ENCODE measurements around the gene WDR35.

- TF ChIP-seq CTCF (IDR thresholded peaks at IDR 0.05; ENCODE audit: low read depth, low read length) (no peak), EZH2phosphoT487 (IDR thresholded peaks at IDR 0.05; ENCODE audit: low read depth) (no peak)
Measured at GRCh38 chr2:19973466-19973865, 16.4 kb downstream of the WDR35 start.
